Activated CD4-positive, alpha-beta memory T cell treated with anti-CD3 and anti-CD28 coated beads for 36 hours (primary cell): Measurements from ENCODE around the gene SREBF1. TPM values are rescaled to one million over a fixed set of nuclear protein-coding genes. Genes with fewer than 3 reads are reported as not detected.

Source experiments
- CTCF ChIA-PET: fragments of 350-600 bp; sonication (Branson Sonifier 250); formaldehyde crosslinking; loops from one replicate; lab custom pipeline; 2021; ENCODE audit warnings: antibody characterized with exemption, inconsistent platforms; lab: Charles Lee
- POLR2A ChIA-PET: fragments of 350-600 bp; sonication (Branson Sonifier 250); formaldehyde crosslinking; loops from one replicate; lab custom pipeline; 2021; ENCODE audit warnings: antibody characterized with exemption; lab: Charles Lee
- DNase-seq: peaks from one replicate; pipeline ENCODE4 v3.0.0-alpha.2; 2020
- H3K27ac Mint-ChIP-seq: one replicate; pipeline ENCODE4 v1.8.0; 2021; ENCODE audit warnings: mixed read lengths
- H3K27me3 Mint-ChIP-seq: one replicate; pipeline ENCODE4 v1.8.0; 2021; ENCODE audit warnings: mixed read lengths
- H3K36me3 Mint-ChIP-seq: one replicate; pipeline ENCODE4 v1.8.0; 2021; ENCODE audit warnings: mixed read lengths
- H3K4me1 Mint-ChIP-seq: one replicate; pipeline ENCODE4 v1.8.0; 2021; ENCODE audit warnings: low read depth, mixed read lengths
- H3K4me3 Mint-ChIP-seq: one replicate; pipeline ENCODE4 v1.8.0; 2021; ENCODE audit warnings: mild to moderate bottlenecking, mixed read lengths
- H3K9me3 Mint-ChIP-seq: one replicate; pipeline ENCODE4 v1.8.0; 2021; ENCODE audit warnings: mixed read lengths
- intact Hi-C: fragments of 100-400 bp; cut with micrococcal nuclease; formaldehyde crosslinking; loops from one replicate; pipeline ENCODE4 v1.15.1; 2023
- total RNA-seq, 2 experiments: library from RNA; stranded (reverse); gene quantifications; one replicate each; pipeline ENCODE4 v1.2.3, GENCODE V29; 2021

SREBF1 gene
- total RNA-seq, 2 experiments from 2014 or later: 93.7 to 106 TPM

- H3K27ac Mint-ChIP-seq: peak overlapping the region; percentile 31
Observed at GRCh38 chr17:17820463-17821158, 16.2 kb downstream of the SREBF1 start.

GRCh38 chr17:17820046-17820445 lies 16.7 kb downstream of the SREBF1 start:
- ChIA-PET CTCF (interaction anchor here (0.7 to 2.7 kb wide), 5 partner anchors 8 to 213 kb away, joined by 3 to 14 read pairs (median 6); partner anchors contain the start of gene SREBF1), POLR2A (interaction anchor here (1.1 to 10.2 kb wide), 5 partner anchors 16 to 69 kb away, joined by 3 to 135 read pairs (median 6); partner anchors contain the start of gene SREBF1)
- H3K36me3 Mint-ChIP-seq: peaks cover 48% of the 10 kb centered on the region
- DNase-seq: no peak
- H3K4me3 Mint-ChIP-seq: peak overlapping the region; percentile 6
- H3K9me3 Mint-ChIP-seq: no peaks in the 10 kb centered on the region
- peak overlapping the region; percentile 31 for H3K27ac Mint-ChIP-seq
- intact Hi-C loops: no loop called here
- peaks cover 61% of the 10 kb centered on the region for H3K4me1 Mint-ChIP-seq
- H3K27me3 Mint-ChIP-seq: no peaks in the 10 kb centered on the region

More at GRCh38 chr17:17820463-17821158, 16.2 kb downstream of the SREBF1 start:
- Mint-ChIP-seq H3K27me3 (no peaks in the 10 kb centered on the region), H3K36me3 (peaks cover 45% of the 10 kb centered on the region), H3K4me3 (peak overlapping the region; percentile 50), H3K9me3 (no peaks in the 10 kb centered on the region), H3K4me1 (peaks cover 66% of the 10 kb centered on the region)
- no peak for DNase-seq
- intact Hi-C loops: no loop called here
- POLR2A ChIA-PET: interaction anchor here (1.1 to 10.2 kb wide), 5 partner anchors 16 to 70 kb away, joined by 3 to 135 read pairs (median 6); partner anchors contain the start of gene SREBF1
- CTCF ChIA-PET: interaction anchor here (1.0 to 2.7 kb wide), 5 partner anchors 8 to 213 kb away, joined by 3 to 14 read pairs (median 6); partner anchors contain the start of gene SREBF1

- Mint-ChIP-seq H3K4me1 (peaks cover 56% of the 10 kb centered on the region), H3K4me3 (peak overlapping the region; percentile 6), H3K36me3 (peaks cover 51% of the 10 kb centered on the region), H3K27ac (peak overlapping the region; percentile 31), H3K9me3 (no peaks in the 10 kb centered on the region), H3K27me3 (no peaks in the 10 kb centered on the region)
- POLR2A ChIA-PET: interaction anchor here (1.2 to 10.2 kb wide), 4 partner anchors 17 to 69 kb away, joined by 3 to 135 read pairs (median 8); partner anchors contain the start of gene SREBF1
- CTCF ChIA-PET: interaction anchor here (0.7 to 2.7 kb wide), 2 partner anchors 41 to 138 kb away, joined by 3 to 14 read pairs; no protein-coding TSS in a partner anchor
- intact Hi-C loops: no loop called here
- DNase-seq: peak; percentile 94
Observed at GRCh38 chr17:17819561-17819995, 17.2 kb downstream of the SREBF1 start.

- POLR2A ChIA-PET: interaction anchor here (3.3 to 10.2 kb wide), 2 partner anchors 17 to 28 kb away, joined by 11 to 135 read pairs; partner anchors contain the start of gene SREBF1
- Mint-ChIP-seq H3K4me1 (peaks cover 51% of the 10 kb centered on the region), H3K36me3 (peaks cover 53% of the 10 kb centered on the region), H3K9me3 (no peaks in the 10 kb centered on the region), H3K27ac (no peak overlapping the region), H3K27me3 (no peaks in the 10 kb centered on the region), H3K4me3 (no peak overlapping the region)
- intact Hi-C loops: no loop called here
- CTCF ChIA-PET: interaction anchor here (0.7 to 2.7 kb wide), 2 partner anchors 42 to 137 kb away, joined by 3 to 14 read pairs; no protein-coding TSS in a partner anchor
- DNase-seq: no peak
Observed at GRCh38 chr17:17819111-17819510, 17.7 kb downstream of the SREBF1 start.

GRCh38 chr17:17818088-17818526 lies 18.7 kb downstream of the SREBF1 start:
- Mint-ChIP-seq H3K4me3 (no peak overlapping the region), H3K4me1 (peaks cover 44% of the 10 kb centered on the region), H3K27ac (no peak overlapping the region), H3K36me3 (peaks cover 55% of the 10 kb centered on the region), H3K9me3 (no peaks in the 10 kb centered on the region), H3K27me3 (no peaks in the 10 kb centered on the region)
- no peak for DNase-seq
- ChIA-PET CTCF (no interaction called here), POLR2A (interaction anchor here (3.3 kb wide), 1 partner anchor 29 kb away, joined by 11 read pairs; no protein-coding TSS in a partner anchor)
- intact Hi-C loops: no loop called here

DNA sequence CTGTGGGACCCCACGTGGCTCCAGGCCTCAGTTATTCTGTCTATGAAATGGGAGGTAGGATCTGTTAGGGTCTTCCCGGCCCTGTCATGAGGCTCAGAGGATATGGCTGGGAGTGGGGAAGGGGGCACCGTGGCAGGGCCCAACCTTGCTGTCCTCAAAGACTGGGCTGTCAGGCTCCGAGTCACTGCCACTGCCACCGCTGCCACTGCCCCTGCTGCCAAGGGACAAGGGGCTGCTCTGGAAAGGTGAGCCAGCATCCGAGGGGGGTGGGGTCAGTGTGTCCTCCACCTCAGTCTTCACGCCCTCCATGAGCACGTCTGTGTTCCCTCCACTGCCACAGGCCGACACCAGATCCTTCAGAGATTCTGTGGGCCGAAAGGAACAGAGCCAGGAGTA lies 19.2 kb downstream of the SREBF1 start:
- no peak for DNase-seq
- ChIA-PET POLR2A (no interaction called here), CTCF (no interaction called here)
- intact Hi-C loops: no loop called here
- H3K27ac Mint-ChIP-seq: no peak overlapping the region
- peaks cover 39% of the 10 kb centered on the region for H3K4me1 Mint-ChIP-seq
- no peaks in the 10 kb centered on the region for H3K27me3 Mint-ChIP-seq
- no peak overlapping the region for H3K4me3 Mint-ChIP-seq
- H3K36me3 Mint-ChIP-seq: peaks cover 56% of the 10 kb centered on the region
- no peaks in the 10 kb centered on the region for H3K9me3 Mint-ChIP-seq

DNA sequence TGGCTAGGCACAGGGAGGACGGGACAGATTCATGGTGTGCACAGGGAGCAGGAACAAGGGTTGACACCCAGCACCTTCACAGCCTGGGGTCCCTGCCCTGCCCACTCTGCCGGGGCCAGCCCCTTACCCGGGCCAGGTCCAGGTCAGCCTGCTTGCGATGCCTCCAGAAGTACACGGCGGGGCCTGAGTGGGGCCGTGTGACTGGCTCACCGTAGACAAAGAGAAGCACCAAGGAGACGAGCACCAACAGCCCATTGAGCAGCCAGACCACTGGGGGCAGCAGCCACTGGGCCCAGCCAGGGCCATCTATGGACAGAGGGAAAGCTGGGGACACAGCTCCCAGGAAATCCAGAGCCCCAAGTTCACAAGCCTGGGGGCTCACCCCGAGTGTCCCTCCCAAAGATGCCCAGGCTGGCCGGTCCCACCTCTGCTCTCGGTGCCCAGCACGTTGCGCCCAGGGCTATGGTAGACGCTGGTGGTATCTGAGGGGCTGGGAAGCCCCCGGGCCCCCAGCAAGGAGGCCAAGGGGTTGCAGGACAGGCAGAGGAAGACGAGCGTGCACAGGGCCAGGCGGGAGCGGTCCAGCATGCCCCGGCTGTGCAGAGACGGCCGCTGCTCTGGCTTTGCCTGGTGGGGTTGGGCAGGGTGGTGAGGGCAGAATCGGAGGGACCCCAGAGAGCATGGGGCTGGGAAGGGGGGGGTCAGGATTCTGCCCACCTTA lies 19.8 kb downstream of the SREBF1 start:
- ChIA-PET POLR2A (interaction anchor here (0.6 to 1.0 kb wide), 3 partner anchors 20 to 447 kb away, joined by 3 to 4 read pairs (median 4); partner anchors contain the start of gene SREBF1), CTCF (interaction anchor here (9.5 kb wide), 1 partner anchor 42 kb away, joined by 173 read pairs; no protein-coding TSS in a partner anchor)
- Mint-ChIP-seq H3K27me3 (no peaks in the 10 kb centered on the region), H3K9me3 (no peaks in the 10 kb centered on the region), H3K27ac (no peak overlapping the region), H3K4me3 (no peak overlapping the region), H3K4me1 (peaks cover 33% of the 10 kb centered on the region), H3K36me3 (peaks cover 53% of the 10 kb centered on the region)
- DNase-seq: no peak
- intact Hi-C loops: no loop called here

GRCh38 chr17:17816240-17816814 lies 20.5 kb downstream of the SREBF1 start:
- Mint-ChIP-seq H3K27ac (no peak overlapping the region), H3K4me1 (peaks cover 27% of the 10 kb centered on the region), H3K4me3 (no peak overlapping the region), H3K36me3 (peaks cover 57% of the 10 kb centered on the region), H3K9me3 (no peaks in the 10 kb centered on the region), H3K27me3 (no peaks in the 10 kb centered on the region)
- POLR2A ChIA-PET: interaction anchor here (0.6 to 1.0 kb wide), 3 partner anchors 20 to 447 kb away, joined by 3 to 4 read pairs (median 4); partner anchors contain the start of gene SREBF1
- intact Hi-C loops: no loop called here
- CTCF ChIA-PET: interaction anchor here (9.5 kb wide), 1 partner anchor 42 kb away, joined by 173 read pairs; no protein-coding TSS in a partner anchor
- DNase-seq: no peak

- no peak overlapping the region for H3K27ac Mint-ChIP-seq
- H3K27me3 Mint-ChIP-seq: no peaks in the 10 kb centered on the region
- ChIA-PET POLR2A (interaction anchor here (1.0 to 1.9 kb wide), 2 partner anchors 21 kb away, joined by 4 to 9 read pairs; partner anchors contain the start of gene SREBF1), CTCF (interaction anchor here (0.7 to 9.5 kb wide), 2 partner anchors 21 to 43 kb away, joined by 3 to 173 read pairs; partner anchors contain the start of gene SREBF1)
- H3K9me3 Mint-ChIP-seq: no peaks in the 10 kb centered on the region
- H3K4me3 Mint-ChIP-seq: no peak overlapping the region
- peaks cover 19% of the 10 kb centered on the region for H3K4me1 Mint-ChIP-seq
- no peak for DNase-seq
- peaks cover 56% of the 10 kb centered on the region for H3K36me3 Mint-ChIP-seq
- intact Hi-C loops: no loop called here
Observed at GRCh38 chr17:17815436-17816200, 21.2 kb downstream of the SREBF1 start.

- intact Hi-C loops: no loop called here
- no peaks in the 10 kb centered on the region for H3K9me3 Mint-ChIP-seq
- H3K4me1 Mint-ChIP-seq: peaks cover 14% of the 10 kb centered on the region
- H3K27ac Mint-ChIP-seq: no peak overlapping the region
- no peak overlapping the region for H3K4me3 Mint-ChIP-seq
- ChIA-PET POLR2A (interaction anchor here (1.3 to 1.9 kb wide), 2 partner anchors 9 to 21 kb away, joined by 5 to 9 read pairs; partner anchors contain the start of gene SREBF1), CTCF (interaction anchor here (0.7 to 9.5 kb wide), 2 partner anchors 22 to 44 kb away, joined by 3 to 173 read pairs; partner anchors contain the start of gene SREBF1)
- no peak for DNase-seq
- H3K36me3 Mint-ChIP-seq: peaks cover 57% of the 10 kb centered on the region
- H3K27me3 Mint-ChIP-seq: no peaks in the 10 kb centered on the region
Observed at GRCh38 chr17:17815062-17815406, 21.8 kb downstream of the SREBF1 start.
